T-helper 1 cell treated with Interleukin-12 subunit alpha and Interleukin-12 subunit beta and Interleukin-4 antibody, amounts not matched to agents 30 μg/mL and 1 μg/mL, for 36 hours (primary cell): ENCODE measurements around the gene EDAR.

ENCODE experiments used
- H3K27ac Mint-ChIP-seq: one replicate; pipeline ENCODE4 v1.8.0; 2021; ENCODE audit warnings: mild to moderate bottlenecking, mixed read lengths
- H3K27me3 Mint-ChIP-seq: one replicate; pipeline ENCODE4 v1.8.0; 2021; ENCODE audit warnings: low read depth, mixed read lengths
- H3K36me3 Mint-ChIP-seq: one replicate; pipeline ENCODE4 v1.8.0; 2021; ENCODE audit warnings: low read depth, mixed read lengths
- H3K4me1 Mint-ChIP-seq: one replicate; pipeline ENCODE4 v1.8.0; 2021; ENCODE audit warnings: low read depth, mixed read lengths
- H3K4me3 Mint-ChIP-seq: one replicate; pipeline ENCODE4 v1.8.0; 2021; ENCODE audit warnings: mild to moderate bottlenecking, moderate library complexity, mixed read lengths
- H3K9me3 Mint-ChIP-seq: one replicate; pipeline ENCODE4 v1.8.0; 2021; ENCODE audit warnings: mixed read lengths

The EDAR gene

DNA sequence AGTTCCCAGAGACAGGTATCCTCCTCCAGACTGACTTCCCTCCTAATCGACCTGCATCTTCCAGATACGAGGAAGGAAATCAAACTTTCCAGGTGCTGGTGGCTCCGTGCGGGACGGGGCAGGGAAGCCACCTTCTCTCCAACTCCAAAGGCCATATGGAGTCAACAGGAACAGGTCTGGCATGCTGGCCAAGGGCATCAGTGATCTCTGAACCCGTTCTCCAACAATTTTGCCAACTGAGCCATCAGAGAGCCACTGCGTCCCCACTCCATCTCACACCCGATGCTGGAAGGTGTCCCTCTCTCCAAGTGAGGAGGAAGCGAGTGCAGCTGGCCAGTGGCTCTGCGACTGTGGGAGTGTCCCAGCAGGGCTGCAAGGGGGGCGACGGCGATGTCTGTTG lies 5.4 kb downstream of the EDAR start:
- H3K27ac Mint-ChIP-seq = no peak overlapping the region
- H3K4me1 Mint-ChIP-seq = peaks cover 13% of the 10 kb centered on the region
- peaks cover 13% of the 10 kb centered on the region for H3K27me3 Mint-ChIP-seq
- no peak overlapping the region for H3K4me3 Mint-ChIP-seq
- no peaks in the 10 kb centered on the region for H3K9me3 Mint-ChIP-seq
- H3K36me3 Mint-ChIP-seq = no peaks in the 10 kb centered on the region

DNA sequence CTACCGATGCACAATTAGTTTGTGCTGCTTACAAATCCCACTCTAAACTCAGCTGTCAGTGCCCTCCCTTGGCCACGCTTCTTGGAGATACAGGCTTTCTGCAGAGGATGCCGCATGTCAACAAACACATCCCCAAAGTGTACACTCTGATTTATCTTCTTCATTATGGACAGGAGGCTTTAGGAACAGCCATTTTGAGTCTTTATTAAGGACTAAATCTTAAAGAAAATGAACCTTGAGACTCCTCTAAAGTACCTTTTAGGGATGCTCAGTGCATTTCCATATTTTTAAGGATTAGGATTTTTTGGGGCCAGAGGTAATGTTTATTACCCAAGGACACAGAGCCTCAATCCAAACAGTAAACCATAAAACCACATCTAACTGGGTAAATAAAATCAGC lies 6.0 kb downstream of the EDAR start:
- peaks cover 9% of the 10 kb centered on the region for H3K27me3 Mint-ChIP-seq
- no peak overlapping the region for H3K27ac Mint-ChIP-seq
- no peaks in the 10 kb centered on the region for H3K9me3 Mint-ChIP-seq
- no peaks in the 10 kb centered on the region for H3K36me3 Mint-ChIP-seq
- peaks cover 9% of the 10 kb centered on the region for H3K4me1 Mint-ChIP-seq
- H3K4me3 Mint-ChIP-seq = no peak overlapping the region

DNA sequence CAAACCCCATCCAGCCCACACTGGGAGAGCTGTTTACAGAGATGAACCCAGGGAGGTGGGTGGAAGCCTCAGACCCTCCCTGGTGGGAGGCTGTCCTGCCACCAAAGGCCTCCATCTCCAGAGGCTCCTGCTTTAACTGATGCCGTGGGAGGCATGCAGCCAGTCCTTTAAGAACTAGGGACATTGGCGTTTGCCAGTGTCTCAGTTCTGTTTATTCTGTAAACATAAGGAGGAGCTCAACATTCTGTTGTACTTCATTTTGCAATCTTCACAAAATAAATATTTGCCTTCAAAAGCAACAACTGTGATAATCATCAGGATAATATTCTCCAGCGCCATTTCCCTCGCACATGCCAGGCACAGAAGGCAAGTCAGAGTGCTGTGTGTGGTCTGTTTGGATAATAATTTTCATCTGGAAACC lies 6.8 kb downstream of the EDAR start:
- peaks cover 6% of the 10 kb centered on the region for H3K4me1 Mint-ChIP-seq
- H3K36me3 Mint-ChIP-seq = no peaks in the 10 kb centered on the region

DNA sequence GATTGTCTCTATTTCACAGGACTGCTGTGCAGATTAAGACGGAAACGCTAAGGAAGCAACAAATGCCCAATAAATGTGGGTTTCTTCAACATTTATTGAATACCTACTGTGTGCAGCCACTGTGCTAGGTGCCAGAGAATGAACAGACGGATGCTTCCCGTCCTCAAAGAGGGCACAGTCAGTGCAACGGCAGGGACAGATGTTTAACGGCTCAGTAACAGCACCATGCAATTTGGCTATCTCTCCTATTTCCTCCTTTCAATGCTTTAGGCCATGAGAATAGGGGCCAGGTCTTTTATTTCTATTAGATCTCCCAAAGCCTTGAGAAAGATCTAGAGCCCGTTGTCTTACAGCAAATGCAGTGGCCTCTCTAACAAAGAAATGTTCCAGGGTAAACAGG lies 7.2 kb downstream of the EDAR start:
- no peak overlapping the region for H3K27ac Mint-ChIP-seq
- peaks cover 3% of the 10 kb centered on the region for H3K4me1 Mint-ChIP-seq

More for the DNA sequence above, 6.8 kb downstream of the EDAR start:
- Mint-ChIP-seq H3K9me3 (no peaks in the 10 kb centered on the region), H3K27me3 (peaks cover 6% of the 10 kb centered on the region), H3K4me3 (no peak overlapping the region), H3K27ac (no peak overlapping the region)

DNA sequence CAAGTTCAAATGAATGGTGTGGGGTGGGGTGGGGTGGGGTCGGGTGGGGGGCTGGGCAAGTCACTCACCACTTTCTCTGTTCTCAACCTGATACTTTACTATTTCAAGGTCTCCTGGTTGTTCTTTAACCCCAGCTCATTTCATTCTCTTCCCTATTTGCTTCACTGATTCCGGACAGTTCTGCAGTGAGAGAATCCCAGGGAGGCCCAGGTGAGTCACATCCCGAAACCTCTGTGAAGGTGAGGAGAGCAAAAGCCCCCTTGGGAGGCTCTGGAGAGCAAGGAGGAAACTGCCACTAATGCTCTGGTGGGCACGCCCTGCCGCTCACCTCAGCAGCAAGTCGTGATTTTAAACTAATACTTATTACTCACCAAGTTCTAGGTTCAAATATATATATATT lies 8.9 kb downstream of the EDAR start:
- no peak overlapping the region for H3K27ac Mint-ChIP-seq
- H3K27me3 Mint-ChIP-seq = no peaks in the 10 kb centered on the region
- no peak overlapping the region for H3K4me3 Mint-ChIP-seq
- H3K9me3 Mint-ChIP-seq = no peaks in the 10 kb centered on the region
- H3K36me3 Mint-ChIP-seq = no peaks in the 10 kb centered on the region
- H3K4me1 Mint-ChIP-seq = peaks cover 3% of the 10 kb centered on the region

More for the DNA sequence above, 7.2 kb downstream of the EDAR start:
- H3K36me3 Mint-ChIP-seq = no peaks in the 10 kb centered on the region
- H3K27me3 Mint-ChIP-seq = peaks cover 6% of the 10 kb centered on the region
- H3K4me3 Mint-ChIP-seq = no peak overlapping the region
- no peaks in the 10 kb centered on the region for H3K9me3 Mint-ChIP-seq

DNA sequence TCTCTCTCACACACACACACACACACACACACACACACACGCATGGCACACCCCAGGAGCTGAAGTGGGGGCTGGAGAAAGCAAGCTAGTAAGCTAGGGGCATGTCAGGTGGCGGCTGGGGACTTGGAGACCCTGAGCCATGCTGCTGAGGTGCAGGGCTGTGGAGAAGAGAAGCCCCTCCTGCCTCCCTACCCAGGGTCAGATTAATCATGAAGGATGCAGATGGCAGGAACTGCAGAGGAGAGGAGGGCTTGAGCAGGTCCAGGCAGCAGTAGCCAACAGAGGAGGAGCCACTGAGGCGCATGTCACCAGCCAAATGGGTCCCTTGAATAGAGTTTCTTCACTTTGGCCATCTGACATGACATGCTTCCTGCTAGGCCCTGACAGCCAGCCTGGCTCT lies 9.6 kb downstream of the EDAR start:
- H3K27ac Mint-ChIP-seq = no peak overlapping the region
- H3K27me3 Mint-ChIP-seq = no peaks in the 10 kb centered on the region
- peaks cover 3% of the 10 kb centered on the region for H3K4me1 Mint-ChIP-seq
- no peaks in the 10 kb centered on the region for H3K9me3 Mint-ChIP-seq
- no peaks in the 10 kb centered on the region for H3K36me3 Mint-ChIP-seq
- no peak overlapping the region for H3K4me3 Mint-ChIP-seq

DNA sequence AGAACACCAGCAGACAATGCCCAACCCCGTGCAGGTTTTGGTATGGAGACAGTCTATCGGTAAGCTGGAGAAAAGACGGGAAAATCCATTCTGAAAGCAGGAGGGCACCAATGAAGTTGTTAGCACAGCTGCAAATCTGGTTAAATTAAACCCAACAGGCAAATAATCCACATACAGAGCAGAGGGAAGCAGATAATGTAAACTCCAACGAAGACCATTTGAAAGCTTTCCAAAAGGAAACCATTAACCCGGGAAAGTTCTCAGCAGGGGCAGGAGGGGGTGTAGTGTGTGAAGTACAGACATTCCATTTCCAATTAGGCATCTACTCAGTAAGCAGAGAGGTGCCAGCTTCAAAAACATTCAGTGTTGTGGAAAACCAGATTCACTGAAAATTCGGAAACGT lies 10.3 kb downstream of the EDAR start:
- Mint-ChIP-seq H3K27ac (no peak overlapping the region), H3K9me3 (no peaks in the 10 kb centered on the region), H3K36me3 (no peaks in the 10 kb centered on the region), H3K4me3 (no peak overlapping the region), H3K4me1 (peaks cover 3% of the 10 kb centered on the region), H3K27me3 (no peaks in the 10 kb centered on the region)

DNA sequence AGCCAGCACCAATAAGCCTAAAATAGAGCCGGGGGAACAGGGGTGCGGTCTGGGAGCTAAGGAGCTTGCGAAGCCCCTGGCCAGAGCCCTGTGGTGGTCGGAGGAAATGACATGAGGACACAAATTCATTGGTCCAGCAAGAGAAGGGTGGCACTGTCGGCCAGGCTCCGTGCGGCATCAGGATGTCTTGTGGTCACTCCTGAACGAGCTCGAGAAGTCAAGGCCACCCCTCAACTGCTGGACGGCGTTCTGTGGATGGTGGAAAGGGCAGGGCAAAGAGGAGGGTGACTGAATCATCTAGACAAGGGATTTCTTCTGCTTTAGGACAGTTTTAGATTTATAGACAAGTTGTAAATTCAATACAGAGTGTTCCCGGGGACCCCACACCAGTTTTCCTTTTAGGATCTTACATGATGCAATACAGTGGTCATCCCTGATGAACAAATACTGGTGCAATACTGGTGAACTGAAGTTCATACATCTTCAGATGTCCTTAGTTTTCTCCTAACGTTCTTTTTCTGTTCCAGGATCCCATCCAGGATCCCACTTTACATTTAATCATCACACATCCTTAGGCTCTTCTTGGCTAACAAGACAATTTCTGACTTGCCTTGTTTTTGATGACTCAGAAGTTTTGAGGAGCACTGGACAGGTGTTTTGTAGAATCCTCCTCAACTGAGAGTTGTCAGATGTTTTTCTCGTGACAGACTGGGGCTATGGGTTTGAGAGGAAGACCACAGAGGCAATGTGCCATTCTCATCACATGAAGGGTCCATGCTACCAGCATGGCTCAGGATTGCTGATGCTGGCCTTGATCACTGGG lies 13.2 kb downstream of the EDAR start:
- Mint-ChIP-seq H3K4me1 (no peaks in the 10 kb centered on the region), H3K27me3 (no peaks in the 10 kb centered on the region), H3K4me3 (no peak overlapping the region), H3K9me3 (no peaks in the 10 kb centered on the region), H3K36me3 (no peaks in the 10 kb centered on the region), H3K27ac (no peak overlapping the region)

DNA sequence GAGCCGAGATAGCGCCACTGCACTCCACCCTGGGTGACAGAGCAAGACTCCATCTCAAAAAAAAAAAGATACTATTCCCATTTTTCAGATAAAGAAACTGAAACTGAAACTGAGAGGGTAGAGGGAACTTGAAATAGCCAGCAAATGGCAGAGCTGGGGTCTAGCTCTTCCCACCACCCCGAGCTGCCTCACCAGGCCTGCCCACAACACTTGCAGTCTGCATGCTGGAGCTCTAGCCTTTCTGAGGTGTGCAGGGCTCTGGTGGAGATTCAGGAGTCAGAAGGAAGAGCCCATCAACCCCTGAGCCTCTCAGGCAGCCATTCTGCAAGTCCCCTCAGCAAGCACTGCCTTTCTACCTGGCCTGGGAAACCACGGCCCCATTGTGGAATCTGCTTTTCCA lies 14.3 kb downstream of the EDAR start:
- H3K27ac Mint-ChIP-seq = no peak overlapping the region
- no peaks in the 10 kb centered on the region for H3K9me3 Mint-ChIP-seq
- H3K4me3 Mint-ChIP-seq = no peak overlapping the region

DNA sequence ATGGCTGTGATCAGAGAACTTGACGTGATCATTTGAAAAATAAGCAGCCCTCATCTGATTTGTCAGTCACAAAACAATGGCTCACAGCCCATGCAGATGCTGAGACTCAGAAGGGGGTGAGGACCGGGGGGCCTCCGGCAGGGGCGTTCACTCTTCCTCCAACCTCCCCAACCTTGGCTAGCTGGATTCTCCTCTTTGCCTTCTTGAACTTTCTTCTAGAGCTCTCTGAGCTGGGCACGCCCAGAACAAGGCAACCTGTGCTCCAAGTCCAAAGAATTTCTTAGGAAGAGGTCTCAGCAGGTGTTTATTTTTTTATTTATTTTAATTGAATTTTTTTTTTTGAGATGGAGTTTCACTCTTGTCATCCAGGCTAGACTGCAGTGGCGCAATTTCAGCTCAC lies 16.4 kb downstream of the EDAR start:
- no peaks in the 10 kb centered on the region for H3K27me3 Mint-ChIP-seq
- no peaks in the 10 kb centered on the region for H3K36me3 Mint-ChIP-seq
- no peak overlapping the region for H3K4me3 Mint-ChIP-seq
- H3K27ac Mint-ChIP-seq = no peak overlapping the region
- peaks cover 4% of the 10 kb centered on the region for H3K4me1 Mint-ChIP-seq
- no peaks in the 10 kb centered on the region for H3K9me3 Mint-ChIP-seq

More for the DNA sequence above, 14.3 kb downstream of the EDAR start:
- Mint-ChIP-seq H3K27me3 (no peaks in the 10 kb centered on the region), H3K36me3 (no peaks in the 10 kb centered on the region), H3K4me1 (no peaks in the 10 kb centered on the region)

DNA sequence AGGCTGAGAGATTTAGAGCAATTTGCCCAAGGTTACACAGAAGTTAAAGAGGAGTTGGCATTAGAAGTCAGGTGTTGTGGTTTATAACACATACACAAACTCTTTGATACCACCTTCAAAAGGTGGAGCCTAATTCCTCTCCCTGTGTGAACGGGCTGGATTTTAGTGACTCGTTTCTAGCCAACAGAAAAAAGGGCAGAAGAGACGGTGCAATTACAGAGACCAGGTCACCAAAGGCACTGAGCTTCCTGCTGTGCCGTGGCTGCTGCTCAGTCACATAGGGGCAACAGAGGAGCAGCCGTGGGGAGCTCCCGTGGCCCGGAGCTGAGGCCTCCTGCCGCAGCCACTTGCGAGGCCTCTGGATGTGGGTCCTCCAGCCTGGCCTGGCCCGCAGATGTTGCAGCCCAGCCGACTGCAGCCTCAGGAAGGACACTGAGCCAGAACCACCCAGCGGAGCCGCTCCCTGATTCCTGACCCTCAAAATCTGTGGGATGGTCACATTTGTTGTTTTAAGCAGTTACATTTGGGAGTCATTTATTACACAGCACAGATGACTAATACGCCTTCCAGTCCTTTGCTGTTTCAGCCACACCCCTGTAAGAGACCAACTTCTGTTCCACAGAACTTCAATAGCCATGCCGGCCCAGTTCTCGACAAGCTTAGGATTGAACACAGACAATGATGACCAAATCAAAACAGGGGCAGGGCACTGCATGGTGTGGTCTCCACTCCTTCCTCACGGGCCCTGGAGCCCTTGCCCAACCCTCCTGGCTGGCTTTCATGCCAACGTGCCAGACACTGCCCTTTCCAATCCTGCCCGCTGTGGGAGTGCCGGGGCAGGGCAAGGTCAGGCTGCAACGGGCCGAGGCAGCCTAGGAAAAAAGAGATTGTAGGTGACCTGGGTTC lies 17.1 kb downstream of the EDAR start:
- H3K9me3 Mint-ChIP-seq = no peaks in the 10 kb centered on the region
- H3K36me3 Mint-ChIP-seq = no peaks in the 10 kb centered on the region
- H3K4me3 Mint-ChIP-seq = no peak overlapping the region
- H3K27me3 Mint-ChIP-seq = no peaks in the 10 kb centered on the region
- peaks cover 6% of the 10 kb centered on the region for H3K4me1 Mint-ChIP-seq
- no peak overlapping the region for H3K27ac Mint-ChIP-seq

DNA sequence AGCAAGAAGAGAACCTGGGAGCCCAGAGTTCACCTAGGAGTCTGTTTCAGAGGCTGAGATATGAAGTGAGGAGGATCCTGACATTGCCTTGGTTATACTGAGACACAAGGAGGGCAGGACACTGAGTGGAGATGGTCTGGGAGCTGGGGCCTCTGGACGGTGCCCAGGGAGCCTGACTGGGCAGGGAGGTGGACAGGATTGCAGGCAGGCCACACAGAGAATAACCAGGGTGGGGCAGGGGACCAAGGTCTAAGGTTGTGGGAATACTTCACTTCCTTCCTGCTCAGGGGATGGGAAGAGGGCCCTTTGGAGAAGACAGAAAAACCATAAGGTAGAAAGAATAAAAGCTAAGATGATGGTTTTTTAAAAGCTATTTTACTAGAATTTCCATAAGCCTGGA lies 18.7 kb downstream of the EDAR start:
- no peaks in the 10 kb centered on the region for H3K27me3 Mint-ChIP-seq
- no peak overlapping the region for H3K4me3 Mint-ChIP-seq
- H3K9me3 Mint-ChIP-seq = no peaks in the 10 kb centered on the region
- no peaks in the 10 kb centered on the region for H3K36me3 Mint-ChIP-seq
- H3K4me1 Mint-ChIP-seq = peaks cover 17% of the 10 kb centered on the region
- no peak overlapping the region for H3K27ac Mint-ChIP-seq

DNA sequence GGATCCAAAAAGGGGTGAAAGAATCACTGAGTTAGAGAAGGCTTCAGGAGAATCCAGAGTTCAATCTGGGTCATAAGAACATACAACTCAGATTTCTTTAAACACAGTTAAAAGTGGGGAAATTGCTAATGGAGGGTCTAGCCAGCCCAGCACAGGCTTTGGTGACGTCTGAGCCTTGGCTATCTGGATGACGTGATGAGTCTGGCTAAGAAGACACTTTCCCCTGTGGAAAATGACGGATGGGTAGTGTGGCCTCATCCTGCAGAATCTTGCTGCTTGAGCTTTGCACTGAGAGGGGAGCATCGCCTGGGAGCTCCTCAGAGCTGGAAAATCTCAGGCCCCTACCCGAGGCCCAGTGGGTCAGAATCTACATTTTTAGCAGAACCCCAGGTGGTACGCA lies 19.2 kb downstream of the EDAR start:
- Mint-ChIP-seq H3K9me3 (no peaks in the 10 kb centered on the region), H3K4me3 (no peak overlapping the region), H3K4me1 (peaks cover 19% of the 10 kb centered on the region), H3K27ac (no peak overlapping the region), H3K36me3 (no peaks in the 10 kb centered on the region), H3K27me3 (no peaks in the 10 kb centered on the region)

DNA sequence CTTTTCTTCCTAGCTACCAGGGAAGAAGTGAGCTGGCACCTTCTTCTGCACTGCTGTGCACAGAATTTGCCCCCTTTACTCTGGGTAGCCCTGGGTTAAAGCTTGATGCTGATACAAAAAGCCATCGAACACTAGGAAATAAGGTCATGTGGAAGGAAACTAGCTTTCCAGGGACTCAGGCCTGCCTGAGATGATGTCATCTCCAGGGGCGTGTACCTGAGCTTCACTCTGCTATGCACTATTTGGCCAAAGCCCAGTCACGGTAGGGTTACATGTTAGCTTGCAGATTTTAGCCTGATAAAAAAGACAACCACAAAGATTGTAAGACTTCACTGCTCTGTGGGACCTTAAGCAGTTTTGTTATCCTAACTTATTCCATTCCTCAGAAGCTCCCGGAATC lies 20.4 kb downstream of the EDAR start:
- H3K9me3 Mint-ChIP-seq = no peaks in the 10 kb centered on the region
- H3K4me1 Mint-ChIP-seq = peaks cover 24% of the 10 kb centered on the region
- H3K27me3 Mint-ChIP-seq = no peaks in the 10 kb centered on the region
- no peaks in the 10 kb centered on the region for H3K36me3 Mint-ChIP-seq
- no peak overlapping the region for H3K4me3 Mint-ChIP-seq
- no peak overlapping the region for H3K27ac Mint-ChIP-seq

DNA sequence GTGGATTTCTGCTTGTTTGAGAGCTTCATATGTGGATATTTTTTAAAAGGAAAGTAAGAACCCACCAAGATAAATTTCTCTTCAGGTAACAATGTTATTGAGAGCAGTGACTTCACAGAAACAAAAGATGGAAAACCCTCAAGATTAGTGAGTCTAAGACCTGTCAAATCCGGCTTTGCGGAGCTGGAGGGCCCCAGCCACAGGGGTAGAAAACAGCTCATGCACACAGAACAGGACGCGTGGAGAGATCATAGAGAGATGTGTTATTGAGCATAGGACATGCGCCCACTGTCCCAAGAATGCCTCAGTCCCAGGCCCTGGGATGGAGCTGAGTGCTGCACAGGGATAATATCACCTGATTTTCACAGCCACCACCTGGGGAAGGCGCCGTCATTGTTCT lies 21.3 kb downstream of the EDAR start:
- Mint-ChIP-seq H3K4me3 (no peak overlapping the region), H3K9me3 (no peaks in the 10 kb centered on the region), H3K4me1 (peaks cover 26% of the 10 kb centered on the region), H3K27me3 (no peaks in the 10 kb centered on the region), H3K36me3 (no peaks in the 10 kb centered on the region), H3K27ac (no peak overlapping the region)
